Measurements from ENCODE around the gene NRARP.
A peak's percentile ranks its signal among the peaks of the same experiment; 100 is the strongest.
"Not testable (repeated sequence)": the region's sequence is repeated elsewhere in the genome, so short reads cannot be mapped to it uniquely, and the experiment has no call there.

NRARP gene

GRCh38 chr9:137262909-137263285 is 39.2 kb downstream of the NRARP start:
- DNase-seq (ENCODE audit: low read depth in 2 of 2): no peak

- DNase-seq (ENCODE audit: low read depth in 2 of 2): not testable (repeated sequence)
Observed at GRCh38 chr9:137262173-137262908, 39.7 kb downstream of the NRARP start.

GRCh38 chr9:137256856-137257255 is 45.2 kb downstream of the NRARP start:
- no peak for DNase-seq (ENCODE audit: low read depth in 2 of 2)

DNA sequence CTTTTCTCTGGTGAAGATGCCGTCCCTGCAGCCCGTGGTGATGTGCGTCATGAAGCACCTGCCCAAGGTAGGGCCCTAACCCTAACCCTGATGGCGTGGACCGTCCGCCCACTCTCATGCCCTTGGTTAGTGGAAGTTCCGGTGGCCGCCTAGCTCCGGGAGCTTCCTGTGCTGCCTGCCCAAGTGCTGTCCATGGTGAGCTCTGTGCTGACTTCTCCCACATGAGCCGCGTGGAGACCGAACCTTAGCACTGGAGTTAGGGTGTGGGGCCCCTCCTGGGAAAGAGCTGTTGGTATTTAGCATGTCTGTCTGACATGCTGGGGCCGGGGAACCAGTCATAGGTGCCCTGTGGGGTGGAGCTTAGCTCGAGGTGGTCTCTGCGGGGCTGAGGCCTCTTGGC is 45.7 kb downstream of the NRARP start:
- no peak for DNase-seq (ENCODE audit: low read depth in 2 of 2)

DNA sequence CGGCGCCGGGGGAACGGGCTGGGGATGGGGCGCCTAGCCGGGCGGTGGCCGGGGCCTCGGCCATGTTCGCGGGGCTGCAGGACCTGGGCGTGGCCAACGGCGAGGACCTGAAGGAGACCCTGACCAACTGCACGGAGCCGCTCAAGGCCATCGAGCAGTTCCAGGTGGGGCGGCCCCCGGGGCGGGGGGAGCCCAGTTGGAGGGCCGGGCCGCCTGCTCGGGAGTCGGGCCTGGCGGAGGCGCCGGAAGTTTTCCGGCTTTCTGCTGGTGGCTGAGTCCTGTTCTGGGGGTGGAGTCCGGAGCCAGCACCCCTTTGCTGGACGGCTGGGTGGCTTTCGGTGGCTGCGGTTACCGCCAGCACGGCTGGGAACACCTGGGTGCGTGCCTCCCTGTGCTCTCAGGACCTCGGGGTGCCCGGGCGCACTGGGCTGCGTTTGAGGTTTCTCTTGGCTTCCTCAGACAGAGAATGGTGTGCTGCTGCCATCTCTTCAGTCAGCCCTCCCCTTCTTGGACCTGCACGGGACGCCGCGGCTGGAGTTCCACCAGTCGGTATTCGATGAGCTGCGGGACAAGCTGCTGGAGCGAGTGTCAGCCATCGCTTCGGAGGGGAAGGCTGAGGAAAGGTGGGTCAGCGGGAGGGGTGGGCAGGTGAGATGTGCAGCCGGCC is 46.5 kb downstream of the NRARP start:
- no peak for DNase-seq (ENCODE audit: low read depth in 2 of 2)

GRCh38 chr9:137254624-137255447 is 47.2 kb downstream of the NRARP start, which contains the start of gene NELFB:
Gene NELFB (plus strand): TSS chr9:137255327.
- DNase-seq (ENCODE audit: low read depth in 2 of 2): peak; percentile 95 to 99

DNA sequence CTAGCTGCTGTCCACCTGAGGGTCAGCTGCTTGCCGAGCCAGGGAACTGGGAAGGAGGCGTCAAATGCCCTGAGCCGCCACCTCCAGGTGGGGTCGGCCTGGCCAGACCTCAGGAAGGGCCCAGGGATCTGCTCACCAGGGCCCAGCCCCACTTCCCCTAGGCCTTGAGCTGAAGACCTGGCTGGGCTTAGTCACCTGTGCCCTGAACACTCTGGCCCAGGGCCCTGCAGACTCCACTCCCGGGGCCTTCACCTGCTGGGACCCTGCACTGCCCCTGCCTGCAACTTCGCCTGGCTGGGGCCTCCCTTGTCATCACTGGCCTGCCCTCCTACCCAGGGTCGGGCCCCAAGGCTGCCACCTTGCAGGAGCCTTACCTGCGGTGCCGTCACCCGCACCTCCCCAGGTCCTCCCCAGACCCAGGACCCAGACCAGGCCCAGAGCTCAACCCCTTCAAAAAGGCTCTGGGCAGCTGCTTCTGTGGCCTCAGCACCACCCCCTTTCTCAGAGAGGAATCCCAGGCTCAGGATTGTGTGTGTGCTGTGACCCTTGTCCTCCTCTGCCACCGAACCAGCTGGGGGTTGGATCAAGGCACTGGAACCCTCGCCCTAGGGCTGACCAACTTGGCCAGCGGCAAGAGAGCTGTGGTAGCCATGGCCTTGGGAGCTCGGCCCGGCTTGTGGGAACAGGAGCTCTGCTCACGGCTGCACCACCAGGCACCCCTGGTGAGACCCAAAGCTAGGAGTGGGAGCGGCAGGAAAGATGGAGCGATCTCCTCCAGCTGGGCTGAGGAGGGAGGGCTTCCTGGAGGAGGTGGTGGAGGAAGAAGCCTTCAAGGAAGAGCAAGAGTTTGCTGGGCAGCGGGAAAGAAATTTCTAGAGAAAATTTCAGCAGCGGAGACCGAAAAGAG is 48.1 kb downstream of the NRARP start:
- no peak for DNase-seq (ENCODE audit: low read depth in 2 of 2)

- DNase-seq (ENCODE audit: low read depth in 2 of 2): no peak
Observed at GRCh38 chr9:137252555-137253506, 49.2 kb downstream of the NRARP start.

DNA sequence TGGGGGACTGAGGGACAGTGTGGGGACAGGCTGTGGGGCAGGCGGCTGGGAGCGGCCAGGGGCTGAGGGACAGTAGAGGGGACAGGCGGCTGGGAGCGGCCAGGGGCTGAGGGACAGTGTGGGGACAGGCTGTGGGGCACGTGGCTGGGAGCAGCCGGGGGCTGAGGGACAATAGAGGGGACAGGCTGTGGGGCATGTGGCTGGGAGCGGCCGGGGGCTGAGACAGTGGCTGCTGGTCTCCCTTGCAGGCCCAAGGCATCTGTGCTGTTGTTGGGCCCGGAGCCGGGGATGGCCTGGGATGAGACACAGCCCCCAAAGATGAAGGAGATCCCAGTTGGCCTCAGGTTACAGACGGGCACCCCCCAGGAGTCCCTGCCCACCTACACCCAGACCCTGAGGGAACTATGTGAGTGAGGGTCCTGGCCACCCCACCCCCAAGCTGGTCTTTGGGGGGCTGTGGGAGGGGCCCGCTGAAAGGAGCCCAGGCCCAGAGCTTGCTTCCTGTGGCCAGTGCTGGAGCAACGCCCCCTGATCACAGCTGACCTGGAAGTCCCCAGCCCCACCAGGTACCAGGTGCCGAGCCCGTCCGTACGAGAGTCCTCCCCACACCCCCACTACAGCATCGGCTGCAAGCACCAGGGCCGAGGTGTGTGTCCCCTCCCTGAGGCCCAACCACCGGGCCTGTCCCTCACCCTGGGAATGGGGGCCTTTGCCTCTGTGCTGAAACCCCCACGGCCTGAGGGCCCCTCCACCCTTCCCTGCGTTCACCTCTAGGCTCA is 50.4 kb downstream of the NRARP start:
- no peak for DNase-seq (ENCODE audit: low read depth in 2 of 2)

GRCh38 chr9:137251194-137251461 is 50.9 kb downstream of the NRARP start, which contains the start of gene STPG3:
Gene STPG3 (plus strand): TSS chr9:137251286. CDS start chr9:137251287, 1 bp downstream.
- DNase-seq (ENCODE audit: low read depth in 2 of 2): no peak

GRCh38 chr9:137250329-137251193 is 51.5 kb downstream of the NRARP start:
- DNase-seq (ENCODE audit: low read depth in 2 of 2): no peak

Data from stimulated activated CD8-positive, alpha-beta memory T cell treated with anti-CD3 and anti-CD28 coated beads, Interleukin-2, amount 100 ng/mL, for 48 hours (primary cell).